Measurements from ENCODE around the gene TMEM250. TPM values are rescaled to one million over a fixed set of nuclear protein-coding genes. Genes with fewer than 3 reads are reported as not detected.

TMEM250 gene
- polyA plus RNA-seq, 4 donors = 14.3 to 22.0 (median 15.2) TPM

DNA sequence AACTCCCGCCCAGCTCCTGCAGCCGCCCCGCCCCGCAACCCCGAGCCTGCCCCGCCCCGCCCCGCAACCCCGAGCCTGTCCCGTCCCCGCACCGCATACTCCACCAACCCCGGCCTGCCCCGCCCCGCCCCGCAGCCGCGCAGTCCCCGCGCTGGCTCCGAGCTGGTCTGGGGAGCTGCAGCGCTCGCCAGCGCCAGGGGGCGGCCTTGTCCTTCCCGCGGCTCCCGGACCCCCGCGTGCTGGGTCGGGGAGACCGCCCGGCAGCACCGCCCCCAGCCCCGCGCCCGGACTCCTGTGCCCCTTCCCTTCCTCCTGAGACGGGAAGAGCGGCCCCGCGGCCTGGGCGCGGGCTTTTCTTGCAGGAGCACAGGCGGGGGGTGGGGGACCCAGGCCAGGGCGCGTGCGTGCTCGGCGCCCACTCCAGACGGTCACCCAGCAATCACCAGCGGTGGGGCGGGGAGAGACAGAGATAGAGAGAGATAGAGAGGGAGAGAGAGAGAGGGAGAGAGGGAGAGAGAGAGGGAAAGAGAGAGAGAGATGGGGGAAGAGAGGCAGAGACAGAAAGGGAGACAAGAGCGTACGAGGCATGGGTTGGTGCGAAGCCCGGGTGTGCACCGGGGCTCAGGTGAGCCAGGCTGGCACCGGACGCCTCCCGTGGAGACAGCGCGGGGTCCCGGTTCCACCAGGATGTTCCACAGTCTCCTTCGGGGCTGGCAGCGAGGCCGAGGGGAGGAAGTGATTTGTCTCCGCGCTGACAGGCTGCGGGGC is 14.7 kb upstream of the TMEM250 start:
- no peak for DNase-seq (ENCODE audit: low read depth in 4 of 4, low spot score in 3 of 4)

DNA sequence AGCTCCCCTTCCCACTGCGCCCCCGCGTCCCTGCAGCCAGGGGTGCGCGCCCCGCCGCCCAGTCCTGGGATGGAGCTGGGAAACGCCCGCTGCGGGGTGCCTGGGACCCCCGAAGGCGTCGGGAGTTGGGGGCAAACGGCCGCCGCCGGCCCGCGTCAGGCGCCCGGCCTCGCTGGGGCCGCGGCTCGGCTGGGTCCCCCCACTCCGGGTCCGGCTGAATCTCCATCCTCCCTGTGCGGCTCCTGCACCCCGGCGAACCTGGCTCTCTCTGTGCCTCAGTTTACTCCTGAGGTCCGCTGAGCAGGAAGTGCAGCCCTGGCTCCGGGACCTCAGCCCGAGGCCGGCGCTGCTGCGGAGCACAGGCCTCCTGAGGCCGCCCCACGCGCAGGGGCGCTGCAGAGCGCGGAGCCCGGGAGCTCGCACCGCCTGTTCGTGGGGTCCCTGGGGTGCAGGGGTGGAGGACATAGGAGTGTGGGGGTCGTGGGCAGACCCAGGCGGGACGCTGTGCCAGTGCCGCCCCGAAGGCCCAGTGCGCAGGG is 13.9 kb upstream of the TMEM250 start:
- DNase-seq (ENCODE audit: low read depth in 4 of 4, low spot score in 3 of 4) = no peak

DNA sequence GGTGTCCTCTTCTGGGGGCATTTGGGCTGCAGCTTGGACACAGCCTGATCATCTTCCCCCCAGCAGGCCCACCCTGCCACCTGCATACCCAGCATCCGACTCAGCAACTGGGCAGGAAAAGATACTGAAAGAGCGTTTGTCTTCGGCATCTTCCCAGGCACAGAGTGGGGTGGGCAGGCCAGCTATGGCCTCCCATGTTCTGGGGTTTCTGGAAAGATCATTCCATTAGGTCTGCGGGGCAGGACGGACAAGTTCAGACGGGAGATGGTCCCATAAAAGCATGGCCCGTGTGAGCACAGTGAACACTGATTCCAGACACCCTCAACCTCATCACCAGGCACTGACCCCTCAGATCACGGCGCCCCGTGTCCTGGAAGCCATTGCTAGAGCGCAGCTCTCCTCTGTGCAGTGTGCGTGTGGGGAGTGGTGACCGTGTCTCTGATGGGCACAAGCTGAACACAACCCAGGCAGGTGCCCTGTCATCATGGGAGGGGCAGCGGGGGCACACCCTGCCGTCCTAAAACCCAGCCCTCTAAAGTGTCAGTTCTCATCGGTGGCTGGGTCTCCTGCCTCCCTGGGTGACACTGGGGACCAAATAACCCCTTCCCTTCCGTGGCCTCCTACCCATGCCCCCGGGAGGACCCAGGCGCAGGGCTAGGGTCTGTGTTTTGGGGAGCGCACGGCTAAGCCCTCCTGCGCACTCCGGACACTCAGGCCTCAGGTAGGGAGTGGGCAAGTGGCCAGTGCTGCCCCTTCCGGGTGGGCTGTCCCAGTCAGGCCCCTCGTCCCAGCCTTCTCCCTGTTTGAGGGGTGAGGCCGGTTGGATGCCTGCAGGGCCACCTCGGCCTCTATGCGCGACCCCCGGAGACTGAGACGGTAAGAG is 13.2 kb upstream of the TMEM250 start:
- DNase-seq (ENCODE audit: low read depth in 4 of 4, low spot score in 3 of 4) = no peak

DNA sequence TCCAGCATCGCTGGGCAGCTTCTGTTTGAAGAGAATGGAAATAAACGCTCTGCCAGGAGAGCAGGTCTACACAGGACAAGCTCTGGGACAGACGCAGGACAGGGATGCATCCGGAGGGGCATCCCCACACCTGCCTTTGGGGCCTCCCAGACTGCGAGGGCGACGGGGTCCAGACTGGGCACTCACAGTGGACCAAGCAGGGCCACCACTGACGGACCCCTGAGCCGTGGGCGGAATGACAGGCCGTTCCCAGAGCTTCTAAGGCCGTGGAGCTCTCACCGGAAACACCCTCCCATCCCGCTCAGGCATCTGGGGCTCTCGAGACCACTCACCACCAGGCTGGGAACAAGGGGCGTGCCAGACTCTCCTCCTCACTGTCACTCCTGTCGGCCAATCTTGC is 10.5 kb upstream of the TMEM250 start:
- no peak for DNase-seq (ENCODE audit: low read depth in 4 of 4, low spot score in 3 of 4)

DNA sequence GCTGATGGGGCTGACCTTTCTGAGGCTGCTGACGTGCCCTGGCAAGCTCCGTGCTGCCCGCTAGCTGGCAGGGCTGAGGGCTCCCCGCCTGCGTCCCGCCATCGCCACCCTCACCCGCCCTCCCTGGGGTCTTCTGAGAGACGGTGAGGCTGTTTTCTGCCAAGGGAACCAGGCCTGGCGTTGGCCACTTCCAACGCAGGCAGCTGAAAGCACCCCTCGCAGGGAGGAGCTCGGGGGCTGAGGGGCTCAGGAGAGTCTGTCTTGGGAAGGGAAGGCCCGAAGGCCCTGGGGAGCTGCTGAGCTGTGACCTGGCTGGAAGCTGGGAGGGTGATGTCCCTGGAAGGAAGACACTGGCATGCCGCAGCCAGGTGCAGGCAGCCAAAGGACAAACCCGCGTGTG is 9.8 kb upstream of the TMEM250 start:
- DNase-seq (ENCODE audit: low read depth in 4 of 4, low spot score in 3 of 4) = no peak

DNA sequence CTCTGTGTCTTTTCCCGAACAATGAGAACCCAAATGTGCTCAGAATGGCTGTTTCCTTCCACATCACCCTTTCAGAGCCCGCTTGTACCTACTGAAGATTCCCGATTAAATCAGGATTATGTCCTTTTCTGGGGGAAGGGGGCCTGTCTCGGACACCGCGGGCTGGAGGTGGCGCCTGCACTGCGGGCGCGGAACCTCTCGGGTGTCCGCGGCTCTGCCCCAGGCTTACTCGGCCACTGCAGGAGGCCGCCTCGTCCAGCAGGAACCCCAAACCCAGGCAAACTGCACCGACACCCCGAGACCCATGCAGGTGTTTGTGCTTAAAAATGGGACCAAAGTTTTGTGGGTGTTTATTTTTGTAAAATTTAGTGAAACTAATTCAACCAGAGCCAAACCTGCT is 8.6 kb upstream of the TMEM250 start:
- DNase-seq (ENCODE audit: low read depth in 4 of 4, low spot score in 3 of 4) = no peak

DNA sequence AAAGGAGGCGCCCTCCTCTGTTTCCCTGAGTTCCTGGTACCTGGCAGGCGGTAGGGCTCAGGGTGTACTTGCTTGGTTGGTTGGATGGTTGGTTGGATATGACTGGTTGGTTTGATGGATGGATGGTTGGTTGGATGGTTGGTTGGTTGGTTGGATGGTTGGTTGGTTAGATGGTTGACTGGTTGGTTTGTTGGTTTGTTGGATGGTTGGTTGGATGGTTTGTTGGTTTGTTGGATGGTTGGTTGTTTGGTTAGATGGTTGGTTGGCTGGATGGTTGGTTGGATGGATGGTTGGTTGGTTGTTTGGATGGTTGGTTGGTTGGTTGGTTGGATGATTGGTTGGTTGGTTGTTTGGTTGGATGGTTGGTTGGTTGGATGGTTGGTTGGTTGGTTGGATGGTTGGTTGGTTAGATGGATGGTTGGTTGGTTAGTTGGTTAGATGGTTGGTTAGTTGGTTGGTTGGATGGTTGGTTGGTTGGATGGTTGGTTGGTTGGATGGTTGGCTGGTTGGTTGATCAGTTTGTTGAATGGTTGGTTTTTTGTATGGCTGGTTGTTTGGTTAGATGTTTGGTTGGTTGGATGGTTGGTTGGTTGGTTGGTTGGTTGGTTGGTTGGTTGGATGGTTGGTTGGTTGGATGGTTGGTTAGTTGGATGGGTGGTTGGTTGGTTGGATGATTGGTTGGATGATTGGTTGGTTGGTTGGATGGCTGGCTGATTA is 6.5 kb upstream of the TMEM250 start:
- no peak for DNase-seq (ENCODE audit: low read depth in 4 of 4, low spot score in 3 of 4)

DNA sequence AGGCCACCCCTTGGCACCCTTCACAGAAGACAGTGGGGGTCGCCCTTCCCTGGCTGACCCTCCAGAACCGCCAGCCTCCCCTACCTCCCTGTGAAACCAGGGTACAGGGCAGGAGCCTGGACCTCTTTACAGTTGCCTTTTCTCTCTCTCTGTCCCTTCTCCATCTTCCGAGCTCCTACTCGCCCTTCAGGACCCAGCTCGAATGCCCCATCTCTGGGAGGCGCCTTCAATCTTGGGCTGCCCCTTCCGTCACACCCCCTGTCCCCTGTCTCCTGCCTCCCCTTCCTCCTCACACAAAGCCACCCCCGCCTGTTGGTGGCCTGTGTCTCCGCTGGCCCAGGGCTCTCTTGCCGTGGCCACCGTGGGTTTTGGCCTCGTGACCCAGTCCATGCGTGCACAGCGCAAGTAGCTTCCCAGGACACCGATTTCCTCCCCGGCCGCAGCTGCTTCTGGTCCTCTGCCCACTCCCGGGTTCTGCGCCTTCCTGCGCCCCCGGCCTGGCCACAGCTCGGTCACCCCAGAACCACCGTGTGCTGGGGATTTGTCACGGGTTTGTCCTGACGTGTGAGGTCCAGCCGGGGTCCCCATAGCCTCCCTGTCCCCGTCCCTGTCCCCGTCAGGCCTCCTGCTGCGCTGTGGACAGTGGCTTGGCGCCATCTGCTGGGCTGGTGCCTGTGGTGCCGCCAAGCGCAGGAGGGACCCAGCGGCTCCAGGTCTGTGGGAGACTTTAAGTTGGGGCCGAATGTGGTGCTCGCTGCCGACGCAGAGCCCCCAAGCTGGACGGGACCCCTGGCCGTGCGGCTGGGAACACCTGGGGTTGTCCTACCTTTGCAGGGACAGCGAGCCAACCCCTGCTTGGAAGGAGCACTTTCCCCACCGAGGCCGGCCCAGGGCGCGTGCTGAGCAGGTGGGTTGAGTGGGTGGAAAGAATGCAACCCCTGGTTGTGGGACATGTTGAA is 4.0 kb upstream of the TMEM250 start:
- DNase-seq (ENCODE audit: low read depth in 4 of 4, low spot score in 3 of 4) = no peak

DNA sequence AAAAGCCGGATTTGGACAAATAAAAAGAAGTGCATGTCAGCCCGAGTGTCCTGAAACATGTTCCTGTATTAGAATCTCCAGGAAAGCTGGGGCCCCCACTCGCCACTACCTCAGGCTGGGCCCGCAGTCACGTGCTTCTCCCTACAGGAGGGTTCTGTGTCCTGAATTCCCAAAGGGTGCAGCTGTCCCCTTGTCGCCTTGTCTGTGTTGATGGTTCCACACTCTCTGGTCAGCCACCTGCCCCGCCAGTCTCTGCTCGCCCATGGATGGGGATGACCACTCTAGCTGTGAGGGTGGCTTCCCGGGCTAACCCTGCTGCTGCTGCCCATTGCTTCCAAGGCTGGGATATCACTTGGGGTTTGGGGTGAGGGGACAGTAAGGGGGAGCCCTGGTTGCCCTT is 3.1 kb upstream of the TMEM250 start:
- DNase-seq (ENCODE audit: low read depth in 4 of 4, low spot score in 3 of 4) = no peak

DNA sequence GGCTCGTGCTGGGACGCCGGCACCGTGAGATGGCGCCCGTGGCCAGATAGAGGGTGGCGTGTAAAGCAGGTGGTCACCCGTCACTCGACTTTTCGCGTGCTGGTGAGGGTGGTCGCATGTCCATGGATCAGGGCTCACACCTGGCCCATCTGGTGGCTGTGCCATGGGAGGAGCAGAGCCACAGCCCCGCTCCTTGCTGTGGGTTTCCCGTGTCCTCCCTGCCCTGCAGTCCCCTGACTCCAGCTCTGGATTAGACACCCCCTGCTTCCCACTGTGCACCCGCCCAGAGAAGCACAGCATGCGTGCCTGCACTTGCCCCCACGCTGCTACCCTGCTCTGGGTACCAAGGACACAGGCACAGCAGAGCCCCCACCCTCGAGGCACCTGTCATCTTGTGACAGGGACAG is 1.8 kb upstream of the TMEM250 start:
- DNase-seq (ENCODE audit: low read depth in 4 of 4, low spot score in 3 of 4) = no peak

DNA sequence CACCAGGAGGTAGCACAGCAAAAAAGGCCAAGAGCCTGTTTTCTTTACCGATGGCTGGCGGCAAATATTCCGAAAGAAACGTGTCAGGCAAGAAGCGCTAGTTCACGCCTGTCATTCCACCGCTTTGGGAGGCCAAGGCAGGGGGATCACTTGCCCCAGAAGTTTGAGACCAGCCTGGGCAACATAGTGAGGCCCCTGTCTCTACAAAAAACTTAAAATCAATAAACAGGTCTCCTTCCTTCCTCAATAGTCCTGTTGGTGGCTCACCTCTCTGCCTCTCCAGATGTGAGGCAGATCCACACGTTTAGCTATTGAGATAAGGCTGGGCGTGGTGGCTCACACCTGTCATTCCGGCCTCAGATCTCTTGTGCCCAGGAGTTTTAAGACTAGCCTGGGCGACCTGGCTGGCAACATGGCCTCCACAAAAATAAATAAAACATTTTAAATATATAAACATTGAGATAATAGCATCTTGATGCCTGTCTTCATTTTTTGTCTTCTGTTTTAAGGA is 1.3 kb upstream of the TMEM250 start:
- DNase-seq (ENCODE audit: low read depth in 4 of 4, low spot score in 3 of 4) = no peak

DNA sequence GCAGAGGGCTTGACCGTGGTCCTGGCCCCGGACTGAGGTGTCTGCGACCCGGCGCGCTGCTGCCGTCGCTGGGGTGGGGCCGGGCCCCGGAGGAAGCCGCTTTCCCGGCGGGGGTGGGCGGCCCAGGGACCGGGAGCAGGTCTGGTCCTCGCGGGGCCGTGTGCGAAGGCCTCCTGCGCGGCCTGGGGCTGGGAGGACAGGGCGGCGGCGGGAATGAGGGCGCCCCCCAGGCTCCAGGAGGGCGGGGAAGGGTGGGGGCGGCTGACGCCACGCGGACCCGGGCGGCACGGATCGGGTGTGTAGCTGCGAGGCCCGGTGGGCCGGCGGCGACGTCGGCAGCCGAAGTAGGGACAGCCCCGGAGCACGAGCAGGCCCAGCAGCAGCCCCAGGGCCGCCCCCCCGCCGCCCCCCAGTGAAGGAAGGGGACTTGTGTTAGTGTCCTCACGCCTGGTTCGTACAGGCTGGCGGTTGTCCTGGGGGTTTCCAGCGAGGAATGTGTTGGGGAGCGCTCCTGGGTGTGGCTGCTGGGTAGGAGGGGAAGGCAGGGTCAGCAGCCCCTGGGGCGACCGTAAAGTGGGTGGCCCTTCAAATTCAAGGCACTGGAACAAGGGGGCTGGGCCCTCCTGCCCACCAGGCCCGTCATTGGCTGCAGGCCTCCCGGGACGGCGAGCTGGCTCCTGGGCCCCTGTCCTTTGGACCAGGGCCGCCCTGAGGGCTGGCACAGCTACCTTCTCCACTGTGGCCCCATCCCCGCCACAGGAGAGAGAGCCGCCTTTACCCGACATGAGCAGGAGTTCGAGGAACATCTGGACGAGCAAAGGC is 597 bp upstream of the TMEM250 start:
- DNase-seq (ENCODE audit: low read depth in 4 of 4, low spot score in 3 of 4) = no peak

DNA sequence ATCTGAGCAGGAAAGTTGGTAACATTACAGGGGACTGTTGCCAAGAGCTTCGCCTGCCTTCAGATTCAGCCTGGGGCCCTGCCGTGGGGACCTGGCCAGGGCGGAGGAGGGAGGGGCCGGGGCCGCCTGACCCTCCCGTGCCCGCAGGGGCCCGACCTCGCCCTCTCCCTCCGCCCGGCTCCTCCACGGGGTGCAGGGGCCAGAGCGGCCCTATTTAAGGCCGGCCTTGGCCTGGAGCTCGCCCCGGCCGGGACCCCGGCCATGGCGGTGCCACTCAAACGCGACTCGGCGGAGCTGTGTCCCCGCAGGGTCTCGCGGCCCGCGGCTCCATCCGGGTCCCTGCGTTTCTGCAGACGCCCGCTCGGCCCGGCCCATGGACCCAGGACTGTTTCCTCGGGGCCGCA is 757 bp downstream of the TMEM250 start:
- DNase-seq (ENCODE audit: low read depth in 4 of 4, low spot score in 3 of 4) = no peak

DNA sequence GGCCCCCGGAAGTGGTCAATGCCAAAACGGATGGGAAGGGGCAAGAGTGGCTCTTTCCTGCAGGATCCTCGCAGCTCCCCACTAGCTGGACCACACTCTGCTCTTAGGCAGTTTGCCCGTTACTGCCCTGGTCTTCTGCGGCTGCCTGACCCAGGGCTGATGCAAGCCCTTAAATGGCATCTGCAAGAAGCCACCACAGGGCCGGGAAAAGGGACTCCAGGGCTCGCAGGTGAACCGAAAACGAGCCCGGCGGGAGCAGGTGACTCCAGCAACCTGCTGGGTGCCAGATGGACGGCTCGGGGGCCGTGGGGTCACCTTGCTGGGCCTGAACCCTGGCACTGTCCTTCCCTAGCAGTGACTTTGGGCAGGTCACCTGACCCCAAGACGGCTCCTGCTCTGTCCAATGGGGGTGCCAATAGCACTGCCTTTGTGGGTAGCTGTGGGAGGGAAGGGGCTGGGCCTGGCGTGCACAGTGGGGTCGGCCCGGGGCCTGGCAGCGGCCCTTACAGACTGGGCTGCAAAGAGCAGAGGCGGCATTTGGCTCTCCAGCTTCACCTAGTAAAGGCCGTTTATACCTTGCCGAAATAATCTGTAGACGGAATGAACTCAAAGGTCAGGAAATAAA is 1.3 kb downstream of the TMEM250 start:
- no peak for DNase-seq (ENCODE audit: low read depth in 4 of 4, low spot score in 3 of 4)

DNA sequence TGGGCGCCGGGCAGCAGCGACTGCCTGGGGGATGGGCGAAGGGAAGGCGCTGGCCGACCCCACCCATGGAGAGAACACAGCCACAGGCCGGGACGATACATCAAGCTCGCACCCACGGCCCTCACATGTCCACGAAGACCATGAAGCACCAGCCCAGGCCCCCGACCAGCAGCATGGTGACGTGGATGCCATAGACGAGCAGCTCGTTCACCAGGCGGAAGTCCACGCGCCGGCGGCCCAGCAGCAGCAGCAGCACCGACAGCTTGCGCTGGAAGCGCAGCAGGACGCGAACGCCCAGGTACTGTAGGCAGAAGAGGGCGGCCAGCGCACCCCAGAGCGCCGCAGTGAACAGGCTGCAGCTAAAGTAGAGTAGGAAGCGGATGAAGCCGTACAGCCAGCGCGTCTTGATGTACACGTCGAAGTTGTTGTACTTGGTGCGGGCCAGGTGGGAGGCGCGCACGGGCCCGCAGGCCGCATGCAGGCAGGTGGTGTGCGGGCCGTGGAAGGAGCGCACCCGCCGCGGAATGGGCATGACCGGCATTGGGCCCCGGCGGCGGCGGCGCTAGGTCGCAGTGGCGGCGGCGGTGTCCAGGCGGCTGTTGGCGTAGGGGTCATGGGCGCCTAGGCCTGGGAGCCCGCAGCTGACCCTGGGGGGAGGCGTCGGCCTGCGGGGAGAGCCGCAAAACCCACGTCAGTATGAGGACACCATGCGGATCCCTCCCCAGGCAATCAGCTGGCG is 2.1 kb downstream of the TMEM250 start:
- DNase-seq (ENCODE audit: low read depth in 4 of 4, low spot score in 3 of 4) = no peak

DNA sequence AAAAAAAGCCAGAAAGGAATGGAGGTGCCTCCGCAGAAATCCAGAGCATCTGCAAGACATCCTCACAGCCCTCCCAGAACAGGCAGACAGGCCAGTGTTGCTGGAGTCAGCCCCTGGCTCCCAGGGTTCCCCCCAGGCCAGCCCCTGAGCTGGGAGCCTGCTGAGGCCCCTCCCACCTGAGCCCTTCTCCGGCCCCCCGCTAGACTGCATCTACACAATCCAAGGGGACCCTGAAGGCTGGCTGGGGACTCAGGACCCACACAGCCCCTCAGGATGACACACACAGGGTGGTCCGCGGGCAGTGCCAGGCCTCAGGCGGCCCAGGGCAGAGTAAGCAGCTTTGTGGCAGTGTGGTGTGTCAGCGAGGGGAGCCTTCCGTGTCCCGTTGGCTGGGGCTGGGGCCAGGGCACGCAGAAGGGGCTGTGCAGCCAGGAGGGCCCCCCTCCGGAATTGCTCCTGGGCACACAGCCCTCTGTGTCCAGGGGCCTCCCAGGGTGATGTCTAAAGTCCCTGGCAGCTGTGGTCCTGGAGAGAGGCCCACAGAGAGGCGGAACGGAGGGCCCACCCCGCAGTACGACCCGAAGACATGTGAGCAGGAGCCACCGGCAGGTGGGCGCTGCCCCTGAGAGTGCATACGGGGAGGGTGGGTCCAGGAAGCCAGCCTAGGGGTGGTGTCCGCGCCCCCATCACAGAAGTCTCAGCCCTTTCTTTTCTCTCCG is 2.9 kb downstream of the TMEM250 start:
- DNase-seq (ENCODE audit: low read depth in 4 of 4, low spot score in 3 of 4) = no peak

DNA sequence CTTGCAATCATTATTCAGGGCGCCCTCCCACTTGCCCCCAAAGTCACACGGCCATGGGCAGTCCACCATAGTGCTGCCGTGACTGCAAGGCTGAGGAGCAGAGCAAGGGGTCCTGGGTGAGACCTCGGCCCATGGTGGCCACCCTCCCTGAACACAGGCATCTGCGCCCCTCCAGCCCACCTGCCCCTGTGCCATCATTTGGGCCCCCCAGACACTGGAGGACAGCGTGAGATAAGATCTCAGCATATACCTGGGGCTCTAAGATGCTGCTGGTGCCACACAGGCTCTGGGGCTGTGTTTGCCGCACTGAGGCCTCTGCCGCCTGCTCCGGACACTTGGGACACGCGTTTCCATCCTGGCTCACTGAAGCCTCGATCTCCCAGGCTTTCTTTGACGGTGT is 3.5 kb downstream of the TMEM250 start:
- DNase-seq (ENCODE audit: low read depth in 4 of 4, low spot score in 3 of 4) = no peak
